NCI-H1694 treated with DMSO at 0.1 percent for 48 hours (cell line): Measurements from ENCODE around the gene DIDO1.
"Not testable (repeated sequence)": the region's sequence is repeated elsewhere in the genome, so short reads cannot be mapped to it uniquely, and the experiment has no call there.

Experiments used
- DNase-seq: peaks from one replicate; lab custom pipeline; 2025; lab: John Stamatoyannopoulos, UW

Gene DIDO1

GRCh38 chr20:62879275-62880146 is 46.8 kb downstream of the DIDO1 start:
- DNase-seq: no peak

GRCh38 chr20:62878244-62879038 is 47.9 kb downstream of the DIDO1 start:
- DNase-seq: no peak

DNA sequence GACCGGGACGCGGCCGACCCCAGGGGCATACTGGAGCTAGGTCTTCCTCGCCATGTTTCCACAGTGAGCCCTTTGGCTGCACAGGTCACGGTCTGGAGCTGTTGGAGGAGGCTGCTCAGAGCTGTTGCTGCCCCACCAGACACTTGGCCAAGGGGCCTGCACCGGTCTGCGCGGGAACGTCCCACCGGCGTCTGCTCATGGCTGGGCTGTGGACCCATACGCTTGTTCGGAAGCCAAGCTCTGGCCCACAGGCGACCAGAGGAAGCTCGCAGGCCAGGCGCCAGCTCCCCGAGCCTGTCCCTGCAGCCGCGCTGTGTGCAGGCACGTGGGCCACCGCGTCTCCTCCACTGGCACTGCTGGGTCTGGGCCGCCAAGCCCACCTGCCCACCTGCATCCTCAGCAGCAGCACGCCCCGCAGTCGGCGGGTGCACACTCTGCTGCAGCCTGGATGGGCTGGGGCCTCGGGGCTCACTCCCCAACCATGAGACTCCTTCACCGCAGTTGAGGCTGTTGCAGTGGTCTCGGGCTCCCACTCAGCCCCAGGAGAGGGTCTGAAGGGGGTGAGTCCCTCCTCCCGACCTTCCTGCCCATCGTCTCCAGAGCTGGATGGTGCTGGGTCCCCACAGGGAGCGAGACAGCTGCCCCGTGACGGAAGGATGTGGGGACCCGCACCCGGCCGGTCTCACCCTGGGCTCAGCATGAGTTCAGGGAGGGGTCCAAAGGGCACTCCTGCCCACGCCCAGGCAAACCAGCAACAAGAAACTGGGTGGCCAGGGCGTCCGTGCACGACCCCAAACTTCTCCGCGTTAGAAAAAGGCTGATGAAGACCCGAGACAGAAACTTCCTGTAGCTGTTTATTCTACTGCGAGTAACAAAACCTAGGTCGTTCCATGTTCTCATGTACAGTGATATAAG is 49.1 kb downstream of the DIDO1 start:
- DNase-seq: no peak

DNA sequence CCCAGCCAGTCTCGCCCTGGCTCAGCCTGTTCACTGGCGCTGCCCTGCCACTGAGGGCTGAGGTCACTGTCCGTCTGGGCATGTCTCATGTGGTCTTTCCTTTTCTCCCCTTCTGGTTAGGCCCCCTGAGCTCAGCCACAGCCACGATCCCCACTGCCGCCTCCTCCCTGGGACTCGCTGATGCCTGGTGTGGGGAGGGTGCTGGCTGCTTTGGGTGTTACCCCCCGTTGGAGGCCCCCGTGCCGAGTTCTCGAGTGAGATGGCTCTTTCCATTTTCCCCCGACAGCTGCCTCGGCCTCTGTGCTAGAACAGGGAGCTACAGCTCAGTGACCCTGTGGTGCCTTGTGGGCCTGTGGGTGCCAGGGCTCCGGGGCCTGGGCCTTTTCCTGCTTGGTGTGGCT is 49.8 kb downstream of the DIDO1 start:
- DNase-seq: no peak

GRCh38 chr20:62875419-62876361 is 50.6 kb downstream of the DIDO1 start:
- peak; percentile 28 for DNase-seq

- no peak for DNase-seq
Measured at GRCh38 chr20:62874964-62875344, 51.4 kb downstream of the DIDO1 start.

DNA sequence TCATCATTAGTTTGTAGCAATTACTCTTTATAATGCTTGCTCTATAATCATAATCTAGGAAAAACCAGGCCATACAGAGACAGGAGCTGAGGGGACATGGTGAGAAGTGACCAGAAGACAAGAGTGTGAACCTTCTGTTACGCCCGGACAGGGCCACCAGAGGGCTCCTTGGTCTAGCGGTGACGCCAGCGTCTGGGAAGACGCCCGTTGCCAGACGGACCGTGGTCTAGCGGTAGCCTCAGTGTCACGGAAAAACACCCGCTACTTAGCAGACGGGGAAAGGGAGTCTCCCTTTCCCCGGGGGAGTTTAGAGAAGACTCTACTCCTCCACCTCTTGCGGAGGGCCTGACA is 52.6 kb downstream of the DIDO1 start:
- not testable (repeated sequence) for DNase-seq

DNA sequence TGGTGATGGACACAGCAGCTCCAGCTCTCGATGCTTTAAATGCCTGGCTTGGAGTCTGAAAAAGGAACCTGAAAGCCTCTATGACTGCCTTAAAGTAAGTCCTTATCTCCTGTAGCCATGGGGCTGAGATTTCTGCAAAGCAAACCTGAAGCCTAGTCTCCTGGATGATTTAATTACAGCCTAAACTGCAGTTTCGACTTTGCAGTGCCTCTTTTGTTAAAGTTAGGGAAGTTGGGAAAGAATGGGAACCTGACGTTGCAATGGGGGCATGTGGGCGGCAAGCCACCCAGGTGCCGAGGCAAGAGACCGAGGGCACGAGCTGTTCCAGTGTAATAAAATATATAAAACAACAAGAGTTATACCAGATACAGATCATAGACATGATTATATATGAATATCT is 53.0 kb downstream of the DIDO1 start:
- DNase-seq: no peak

GRCh38 chr20:62872862-62873261 is 53.4 kb downstream of the DIDO1 start:
- DNase-seq: no peak

DNA sequence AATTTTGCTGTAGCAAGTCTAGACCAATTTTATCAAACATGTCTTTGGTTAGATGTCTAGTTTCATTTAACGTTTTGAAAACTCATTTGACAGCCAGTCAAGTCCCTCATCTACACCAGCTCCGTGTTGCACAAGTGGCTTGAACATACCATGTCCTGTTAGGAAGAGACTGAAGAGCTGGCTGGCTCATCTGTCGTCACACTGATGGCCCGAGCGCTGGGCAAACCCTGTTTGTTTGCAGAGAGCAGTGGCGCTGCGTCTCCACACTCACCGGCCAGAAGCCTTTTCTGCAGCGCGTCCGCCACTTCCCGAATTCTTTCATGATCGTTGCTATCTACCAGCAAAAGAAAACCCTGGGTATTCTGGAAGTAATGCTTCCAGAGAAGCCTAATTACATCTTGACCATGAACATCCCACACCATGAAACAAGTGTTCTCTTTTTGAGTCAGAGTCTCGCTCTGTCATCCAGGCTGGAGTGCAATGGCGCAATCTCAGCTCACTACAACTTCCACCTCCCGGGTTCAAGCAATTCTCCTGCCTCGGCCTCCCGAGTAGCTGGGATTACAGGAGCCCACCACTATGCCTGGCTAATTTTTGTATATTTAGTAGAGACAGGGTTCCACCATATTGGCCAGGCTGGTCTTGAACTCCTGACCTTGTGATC is 54.0 kb downstream of the DIDO1 start:
- no peak for DNase-seq

DNA sequence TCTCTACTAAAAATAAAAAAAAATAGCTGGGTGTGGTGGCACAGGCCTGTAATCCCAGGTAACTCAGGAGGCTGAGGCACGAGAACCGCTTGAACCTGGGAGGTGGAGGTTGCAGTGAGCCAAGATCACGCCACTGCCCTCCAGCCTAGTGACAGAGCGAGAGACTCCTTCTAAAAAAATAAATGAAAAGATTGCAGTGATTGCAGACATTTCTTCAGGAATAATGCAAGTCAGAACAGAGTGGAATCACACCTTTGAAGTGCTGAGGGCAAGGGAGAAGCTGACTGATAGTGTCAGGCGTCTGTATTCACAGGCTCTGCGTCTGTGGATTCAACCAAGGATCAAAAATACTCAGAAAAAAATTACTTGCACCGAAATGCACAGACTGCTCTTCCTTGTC is 62.1 kb downstream of the DIDO1 start:
- no peak for DNase-seq

GRCh38 chr20:62861726-62862336 is 64.5 kb downstream of the DIDO1 start, which contains the start of gene TCFL5:
TSS of gene TCFL5 (minus strand) at chr20:62861822. CDS start at chr20:62861670, 152 bp downstream.
- peak; percentile 14 for DNase-seq

DNA sequence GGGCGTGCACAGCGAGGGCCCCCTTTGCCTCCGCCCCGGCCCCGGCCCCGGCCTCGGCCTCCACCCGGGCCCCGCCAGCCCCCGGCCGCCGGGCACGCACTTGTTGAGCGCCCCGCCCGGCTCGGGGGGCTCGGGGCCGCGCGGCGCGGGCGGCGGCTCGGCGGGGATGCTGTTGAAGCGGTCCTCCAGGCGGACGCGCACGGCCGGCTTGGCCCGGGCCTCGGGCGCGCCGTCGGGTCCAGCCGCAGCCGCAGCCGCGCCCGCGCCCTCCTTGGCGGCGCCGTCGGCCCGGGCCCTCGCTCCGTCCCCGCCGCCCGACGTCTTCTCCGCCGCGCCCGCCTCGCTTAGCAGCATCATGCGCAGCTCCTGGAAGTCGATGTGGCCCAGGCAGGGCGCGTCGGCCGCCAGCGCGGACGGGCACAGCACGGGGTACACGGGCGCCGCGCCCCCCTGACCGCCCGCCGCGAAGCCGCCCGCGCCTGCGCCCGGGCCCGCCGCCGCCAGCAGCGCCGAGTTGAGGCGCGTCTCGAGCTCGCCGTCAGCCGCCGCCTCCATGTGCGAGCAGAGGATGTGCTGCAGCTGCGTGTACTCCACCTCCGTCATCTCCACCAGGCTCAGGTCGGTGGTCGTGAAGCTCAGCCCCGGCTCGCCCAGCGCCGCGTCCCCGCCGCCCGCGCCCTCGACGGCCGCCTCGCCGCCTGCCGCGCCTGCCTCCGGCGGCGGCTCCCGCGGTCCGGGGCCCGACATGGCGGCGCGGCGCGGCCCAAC is 65.2 kb downstream of the DIDO1 start:
- DNase-seq: no peak

DNA sequence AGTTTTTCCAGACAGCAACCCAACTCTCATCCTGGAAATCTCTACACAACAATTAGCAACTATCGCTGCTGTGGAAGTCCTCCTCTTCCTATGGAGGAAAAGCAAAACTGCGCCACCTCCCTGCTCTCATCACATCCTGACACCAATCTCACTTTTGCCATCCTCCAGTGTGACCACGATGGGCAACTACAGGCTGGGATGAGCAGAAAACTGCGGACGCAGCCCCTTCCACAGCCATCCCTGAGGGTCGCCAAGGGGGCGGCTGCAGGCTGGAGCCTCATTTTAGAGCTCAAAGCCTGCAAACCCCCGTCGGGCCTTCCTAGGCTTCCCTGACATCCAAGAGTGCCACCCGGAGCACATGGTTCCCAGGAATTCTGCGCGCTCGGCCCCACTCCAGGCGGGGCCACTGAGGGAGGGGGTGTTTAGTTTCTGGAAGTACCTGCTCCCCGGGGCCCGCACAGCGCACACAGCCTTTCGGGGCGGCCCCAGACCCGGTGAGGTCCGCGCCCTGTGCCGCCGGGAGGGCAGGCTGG is 65.8 kb downstream of the DIDO1 start:
- DNase-seq: peak; percentile 16

GRCh38 chr20:62859721-62860120 is 66.6 kb downstream of the DIDO1 start:
- no peak for DNase-seq

DNA sequence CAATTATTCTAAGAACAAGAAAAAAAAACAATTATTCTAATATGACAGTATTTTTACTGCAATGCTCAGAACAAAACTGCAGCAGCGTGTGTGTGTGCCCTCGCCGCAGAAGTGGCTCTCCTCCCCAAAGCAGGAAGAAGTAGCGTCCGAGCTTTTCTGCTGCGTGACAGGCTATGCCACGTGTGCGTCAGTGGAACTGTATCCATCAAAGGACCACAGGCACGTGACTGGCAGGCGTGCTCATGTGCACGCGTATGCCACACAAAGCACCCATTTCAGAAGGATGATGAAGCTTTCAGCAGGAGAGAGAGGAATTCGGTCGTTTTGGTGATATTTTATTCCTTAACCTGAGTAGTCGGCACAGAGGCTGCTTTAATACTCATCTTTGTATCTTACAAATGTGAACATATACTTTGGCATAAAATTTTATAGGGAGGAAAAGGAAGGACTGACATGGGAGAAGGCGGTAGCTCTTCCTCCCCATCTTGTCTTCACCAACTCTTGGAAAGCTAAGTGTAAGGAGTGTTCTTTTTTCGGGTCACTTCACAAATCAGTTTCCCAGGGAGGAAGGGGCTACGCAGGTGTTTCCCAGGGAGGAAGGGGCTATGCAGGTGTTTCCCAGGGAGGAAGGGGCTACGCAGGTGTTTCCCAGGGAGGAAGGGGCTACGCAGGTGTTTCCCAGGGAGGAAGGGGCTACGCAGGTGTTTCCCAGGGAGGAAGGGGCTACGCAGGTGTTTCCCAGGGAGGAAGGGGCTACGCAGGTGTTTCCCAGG is 68.1 kb downstream of the DIDO1 start:
- no peak for DNase-seq

- DNase-seq: no peak
Measured at GRCh38 chr20:62856931-62857619, 69.2 kb downstream of the DIDO1 start.

DNA sequence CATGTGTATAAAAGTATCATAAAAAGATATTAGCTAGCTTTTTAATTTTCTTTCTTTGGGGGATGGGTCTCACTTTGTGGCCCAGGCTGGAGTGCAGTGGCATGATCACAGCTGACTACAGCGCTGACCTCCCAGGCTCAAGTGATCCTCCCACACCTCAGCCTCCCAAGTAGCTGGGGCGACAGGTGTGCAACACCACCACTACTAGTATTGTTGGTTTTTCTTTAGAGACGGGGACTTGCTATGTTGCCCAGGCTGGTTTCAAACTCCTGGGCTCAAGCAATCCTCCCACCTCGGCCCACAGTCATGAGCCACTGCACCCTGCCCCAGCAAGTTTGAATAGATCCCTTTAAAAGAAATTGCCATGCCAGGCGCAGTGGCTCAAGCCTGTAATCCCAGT is 71.2 kb downstream of the DIDO1 start:
- no peak for DNase-seq
